ENCODE data around the gene ZMYND15. TPM values are rescaled to one million over a fixed set of nuclear protein-coding genes. Genes with fewer than 3 reads are reported as not detected.

The ZMYND15 gene
- total RNA-seq, 1 experiment from 2014 or later, result 0.42 TPM

DNA sequence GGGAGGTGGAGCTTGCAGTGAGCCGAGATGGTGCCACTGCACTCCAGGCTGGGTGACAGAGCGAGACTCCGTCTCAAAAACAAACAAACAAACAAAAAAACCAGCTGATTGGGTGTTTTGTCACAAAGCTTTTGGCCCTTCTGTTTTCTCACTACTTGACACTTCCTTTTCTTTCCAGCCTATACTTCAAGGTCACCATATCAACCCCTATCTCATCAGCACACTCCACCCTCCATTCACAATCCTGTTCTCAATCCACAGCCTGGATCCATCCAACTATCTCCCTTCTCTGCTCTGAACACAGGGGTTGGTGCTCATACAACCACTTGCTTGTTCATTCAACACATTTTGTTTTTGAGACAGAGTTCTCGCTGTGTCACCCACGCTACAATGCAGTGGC, 15.0 kb upstream of the ZMYND15 start:
- WGBS (ENCODE audit: extremely low coverage, insufficient read length, low lambda C conversion rate), result no CpG with 5 or more reads among the region's 5 CpGs
- Histone ChIP-seq H3K4me1 (ENCODE audit: insufficient read depth, low read length) (no peaks in the 10 kb centered on the region), H2BK15ac (ENCODE audit: low read depth, low read length) (no peak overlapping the region), H4K91ac (ENCODE audit: insufficient read length, low read depth, low read length) (no peak overlapping the region), H3K4ac (ENCODE audit: low read depth, low read length) (no peak overlapping the region), H3K9me3 (ENCODE audit: control insufficient read depth, low read depth, low read length) (no peaks in the 10 kb centered on the region), H4K5ac (ENCODE audit: insufficient read length, low read depth, low read length) (no peak overlapping the region), H2BK12ac (ENCODE audit: insufficient read length, low read depth, low read length) (no peak overlapping the region), H3K4me2 (ENCODE audit: insufficient read depth, insufficient read length, low read length) (no peak overlapping the region), H2AFZ (ENCODE audit: low read length) (no peak overlapping the region), H3K56ac (ENCODE audit: insufficient read length, low read depth, low read length) (no peak overlapping the region), H3T11ph (ENCODE audit: low read length) (no peak overlapping the region), H3K14ac (ENCODE audit: insufficient read depth, low read length) (no peak overlapping the region), H3K18ac (ENCODE audit: insufficient read length, low read depth, low read length) (no peak overlapping the region), H3K79me1 (ENCODE audit: insufficient read depth, low read depth, low read length, poor library complexity, severe bottlenecking) (no peaks in the 10 kb centered on the region), H4K20me1 (ENCODE audit: control insufficient read depth, insufficient read depth, insufficient read length) (no peaks in the 10 kb centered on the region), H2AK5ac (ENCODE audit: insufficient read length, low read length) (no peak overlapping the region), H3K79me2 (ENCODE audit: insufficient read depth, low read length) (no peaks in the 10 kb centered on the region), H4K8ac (replicated peaks; ENCODE audit: insufficient read length, low read depth, low read length) (no peak overlapping the region), H3K27me3 (ENCODE audit: insufficient read depth, low read length) (no peaks in the 10 kb centered on the region), H3K23ac (ENCODE audit: insufficient read length, low read depth, low read length) (no peak overlapping the region), H2BK120ac (ENCODE audit: low read depth, low read length, poor library complexity, severe bottlenecking) (no peak overlapping the region), H2BK20ac (ENCODE audit: low read depth, low read length, poor library complexity, severe bottlenecking) (no peak overlapping the region), H3K9ac (ENCODE audit: extremely low read depth, insufficient read length, low read length) (no peak overlapping the region), H3K23me2 (ENCODE audit: insufficient read length, low read depth, low read length, poor library complexity, severe bottlenecking) (no peaks in the 10 kb centered on the region), H2BK5ac (ENCODE audit: insufficient read length, low read length) (no peak overlapping the region), H3K27ac (ENCODE audit: insufficient read length, low read depth, low read length) (no peak overlapping the region)
- Mint-ChIP-seq H3K27me3 (ENCODE audit: low read depth) (peaks cover 9% of the 10 kb centered on the region), H3K27ac (no peak overlapping the region), H3K36me3 (ENCODE audit: insufficient read depth in 1 of 3, low read depth in 3 of 3) (peaks cover 4 to 18% (median 15%) of the 10 kb centered on the region in 3 experiments; a peak in 6 of 7 replicates), H3K9me3 (no peaks in the 10 kb centered on the region; a peak in 1 of 5 replicates), H3K4me1 (no peaks in the 10 kb centered on the region; a peak in 1 of 4 replicates), H3K4me3 (no peak overlapping the region)
- TF ChIP-seq, protein P1, sequence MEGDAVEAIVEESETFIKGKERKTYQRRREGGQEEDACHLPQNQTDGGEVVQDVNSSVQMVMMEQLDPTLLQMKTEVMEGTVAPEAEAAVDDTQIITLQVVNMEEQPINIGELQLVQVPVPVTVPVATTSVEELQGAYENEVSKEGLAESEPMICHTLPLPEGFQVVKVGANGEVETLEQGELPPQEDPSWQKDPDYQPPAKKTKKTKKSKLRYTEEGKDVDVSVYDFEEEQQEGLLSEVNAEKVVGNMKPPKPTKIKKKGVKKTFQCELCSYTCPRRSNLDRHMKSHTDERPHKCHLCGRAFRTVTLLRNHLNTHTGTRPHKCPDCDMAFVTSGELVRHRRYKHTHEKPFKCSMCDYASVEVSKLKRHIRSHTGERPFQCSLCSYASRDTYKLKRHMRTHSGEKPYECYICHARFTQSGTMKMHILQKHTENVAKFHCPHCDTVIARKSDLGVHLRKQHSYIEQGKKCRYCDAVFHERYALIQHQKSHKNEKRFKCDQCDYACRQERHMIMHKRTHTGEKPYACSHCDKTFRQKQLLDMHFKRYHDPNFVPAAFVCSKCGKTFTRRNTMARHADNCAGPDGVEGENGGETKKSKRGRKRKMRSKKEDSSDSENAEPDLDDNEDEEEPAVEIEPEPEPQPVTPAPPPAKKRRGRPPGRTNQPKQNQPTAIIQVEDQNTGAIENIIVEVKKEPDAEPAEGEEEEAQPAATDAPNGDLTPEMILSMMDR (conservative IDR thresholded peaks at IDR 0.05), result no peak
- DNase-seq, result no peak
